ENCODE measurements around the gene NOL3.
A peak's percentile ranks its signal among the peaks of the same experiment; 100 is the strongest.

Gene NOL3

GRCh38 chr16:67190041-67190440 is 19.7 kb downstream of the NOL3 start, which contains the start of gene EXOC3L1:
Gene EXOC3L1 (minus strand): TSS chr16:67190136. CDS start chr16:67189676, 460 bp downstream.
- DNase-seq (ENCODE audit: low spot score), result no peak

- no peak for DNase-seq (ENCODE audit: low spot score)
These were observed 20.4 kb downstream of the NOL3 start for GRCh38 chr16:67190448-67191399.

- DNase-seq (ENCODE audit: low spot score), result no peak
These were observed 21.2 kb downstream of the NOL3 start for GRCh38 chr16:67191411-67191994.

GRCh38 chr16:67191995-67192681 is 21.8 kb downstream of the NOL3 start, which contains the start of gene E2F4:
Gene E2F4 (plus strand): TSS chr16:67192155. CDS start chr16:67192228, 73 bp downstream.
- peak; percentile 89 for DNase-seq (ENCODE audit: low spot score)

GRCh38 chr16:67192781-67193361 is 22.5 kb downstream of the NOL3 start:
- no peak for DNase-seq (ENCODE audit: low spot score)

- no peak for DNase-seq (ENCODE audit: low spot score)
These were observed 23.2 kb downstream of the NOL3 start for GRCh38 chr16:67193536-67193935.

- no peak for DNase-seq (ENCODE audit: low spot score)
These were observed 23.9 kb downstream of the NOL3 start for GRCh38 chr16:67194260-67194659.

- DNase-seq (ENCODE audit: low spot score), result no peak
These were observed 25.3 kb downstream of the NOL3 start for GRCh38 chr16:67195676-67196075.

- DNase-seq (ENCODE audit: low spot score), result no peak
These were observed 26.5 kb downstream of the NOL3 start for GRCh38 chr16:67196881-67197280.

GRCh38 chr16:67197704-67198103 is 27.4 kb downstream of the NOL3 start:
- DNase-seq (ENCODE audit: low spot score), result no peak

- DNase-seq (ENCODE audit: low spot score), result no peak
These were observed 27.9 kb downstream of the NOL3 start for GRCh38 chr16:67198238-67198734.

GRCh38 chr16:67199011-67199807 is 28.9 kb downstream of the NOL3 start, which contains the start of gene ELMO3:
Gene ELMO3 (plus strand): TSS chr16:67199131. CDS start chr16:67199327, 196 bp downstream.
- DNase-seq (ENCODE audit: low spot score), result no peak

GRCh38 chr16:67199808-67200198 is 29.5 kb downstream of the NOL3 start:
- no peak for DNase-seq (ENCODE audit: low spot score)

- no peak for DNase-seq (ENCODE audit: low spot score)
These were observed 30.2 kb downstream of the NOL3 start for GRCh38 chr16:67200491-67200890.

- DNase-seq (ENCODE audit: low spot score), result no peak
These were observed 31.3 kb downstream of the NOL3 start for GRCh38 chr16:67201411-67202345.

GRCh38 chr16:67202426-67202825 is 32.1 kb downstream of the NOL3 start:
- DNase-seq (ENCODE audit: low spot score), result no peak

- DNase-seq (ENCODE audit: low spot score), result no peak
These were observed 32.7 kb downstream of the NOL3 start for GRCh38 chr16:67202956-67203493.

GRCh38 chr16:67204076-67204475 is 33.7 kb downstream of the NOL3 start:
- no peak for DNase-seq (ENCODE audit: low spot score)

- no peak for DNase-seq (ENCODE audit: low spot score)
These were observed 35.9 kb downstream of the NOL3 start for GRCh38 chr16:67206129-67206837.

Data from COLO829 (cell line).